GM12891 (cell line): ENCODE results near the gene GPR135.

Source experiments
- PAX5 ChIP-seq: IDR thresholded peaks from 2 replicates; pipeline ENCODE4 v1.6.1; 2011; ENCODE audit warnings: low read length, moderate library complexity, mild to moderate bottlenecking; ENCODE audit not compliant: insufficient read depth, severe bottlenecking
- POLR2A ChIP-seq: IDR thresholded peaks from 2 replicates; pipeline ENCODE4 v1.6.1; 2011; ENCODE audit warnings: low read depth, low read length, control low read depth
- POLR2AphosphoS5 ChIP-seq: IDR thresholded peaks from 2 replicates; pipeline ENCODE4 v1.6.1; 2011; ENCODE audit warnings: low read depth, low read length, control low read depth
- POU2F2 ChIP-seq: IDR thresholded peaks from 2 replicates; pipeline ENCODE4 v1.6.1; 2011; ENCODE audit warnings: low read depth, mild to moderate bottlenecking, control low read depth, low read length, moderate library complexity
- SPI1 ChIP-seq: IDR thresholded peaks from 2 replicates; pipeline ENCODE4 v1.6.1; 2011; ENCODE audit warnings: low read depth, low read length, control low read depth
- TAF1 ChIP-seq: IDR thresholded peaks from 2 replicates; pipeline ENCODE4 v1.6.1; 2011; ENCODE audit warnings: low read depth, low read length, control low read depth

- no peak for TF ChIP-seq TAF1
- TF ChIP-seq POLR2A: no peak
- no peak for TF ChIP-seq POLR2AphosphoS5
- TF ChIP-seq SPI1: no peak
- TF ChIP-seq POU2F2: no peak
- no peak for TF ChIP-seq PAX5
These were observed 13.3 kb downstream of the GPR135 start for GRCh38 chr14:59451849-59452248.
